Neural progenitor cell (in vitro differentiated cells): ENCODE measurements around the gene MYLK4. TPM values are rescaled to one million over a fixed set of nuclear protein-coding genes. Genes with fewer than 3 reads are reported as not detected.
A peak's percentile ranks its signal among the peaks of the same experiment; 100 is the strongest.

ENCODE experiments used
- DNase-seq: peaks from one replicate; pipeline ENCODE4 v3.0.0-alpha.2; 2016; ENCODE audit warnings: low spot score
- H2AFZ ChIP-seq: fragments of 200-600 bp; sonication (generic); replicated peaks from 2 replicates; pipeline ENCODE4 v1.6.1; 2016; ENCODE audit warnings: antibody characterized with exemption
- H3F3A ChIP-seq: fragments of 200-600 bp; sonication (generic); 2 replicates; pipeline ENCODE4 v1.6.1; 2016; ENCODE audit warnings: antibody characterized with exemption, low read depth
- H3K27ac ChIP-seq: fragments of 200-600 bp; sonication (generic); 2 replicates; pipeline ENCODE4 v1.5.1; 2016; ENCODE audit warnings: mild to moderate bottlenecking
- H3K27me3 ChIP-seq: fragments of 200-600 bp; sonication (generic); 2 replicates; pipeline ENCODE4 v1.6.1; 2016; ENCODE audit warnings: mild to moderate bottlenecking, moderate library complexity
- H3K36me3 ChIP-seq: fragments of 200-600 bp; sonication (generic); 2 replicates; pipeline ENCODE4 v1.5.1; 2016
- H3K4me1 ChIP-seq: fragments of 200-600 bp; sonication (generic); 2 replicates; pipeline ENCODE4 v1.6.1; 2016; ENCODE audit warnings: mixed run types
- H3K4me2 ChIP-seq: fragments of 200-600 bp; sonication (generic); 2 replicates; pipeline ENCODE4 v1.6.1; 2016
- H3K4me3 ChIP-seq: fragments of 200-600 bp; sonication (generic); 2 replicates; pipeline ENCODE4 v1.5.1; 2016
- H3K79me2 ChIP-seq: fragments of 200-600 bp; sonication (generic); 2 replicates; pipeline ENCODE4 v1.6.1; 2016; ENCODE audit warnings: low read depth
- H3K9ac ChIP-seq: fragments of 200-600 bp; sonication (generic); 2 replicates; pipeline ENCODE4 v1.6.1; 2016
- H3K9me3 ChIP-seq: fragments of 200-600 bp; sonication (generic); 2 replicates; pipeline ENCODE4 v1.5.1; 2016; ENCODE audit warnings: low read depth
- H4K20me1 ChIP-seq: fragments of 200-600 bp; sonication (generic); 2 replicates; pipeline ENCODE4 v1.6.1; 2016; ENCODE audit warnings: low read depth
- H3K27ac Mint-ChIP-seq: 3 replicates; pipeline ENCODE4 v1.8.0; 2021; ENCODE audit warnings: mixed read lengths
- H3K27me3 Mint-ChIP-seq: 2 replicates; pipeline ENCODE4 v1.8.0; 2022; ENCODE audit warnings: low read depth, mild to moderate bottlenecking, inconsistent platforms, moderate library complexity, mixed read lengths; ENCODE audit not compliant: insufficient read depth
- H3K36me3 Mint-ChIP-seq: 3 replicates; pipeline ENCODE4 v1.8.0; 2021; ENCODE audit warnings: mixed read lengths
- H3K4me1 Mint-ChIP-seq: 3 replicates; pipeline ENCODE4 v1.8.0; 2021; ENCODE audit warnings: mixed read lengths
- H3K4me3 Mint-ChIP-seq: 3 replicates; pipeline ENCODE4 v1.8.0; 2021; ENCODE audit warnings: mild to moderate bottlenecking, moderate library complexity, mixed read lengths
- H3K9me3 Mint-ChIP-seq: 3 replicates; pipeline ENCODE4 v1.8.0; 2020; ENCODE audit warnings: mixed read lengths
- CTCF ChIP-seq: fragments of 200-600 bp; sonication (generic); IDR thresholded peaks from 2 replicates; pipeline ENCODE4 v1.5.1; 2017; ENCODE audit warnings: antibody characterized with exemption, mild to moderate bottlenecking
- EZH2 ChIP-seq: fragments of 200-600 bp; sonication (generic); IDR thresholded peaks from 2 replicates; pipeline ENCODE4 v1.6.1; 2017; ENCODE audit warnings: antibody characterized with exemption, mild to moderate bottlenecking, moderate library complexity
- EZH2phosphoT487 ChIP-seq: fragments of 200-600 bp; sonication (generic); IDR thresholded peaks from 2 replicates; pipeline ENCODE4 v1.6.1; 2017; ENCODE audit warnings: antibody characterized with exemption
- total RNA-seq: library from RNA; depleted of rRNA; stranded (reverse); fragments of >200 nt; gene quantifications from 2 replicates; pipeline ENCODE4 v1.2.3, GENCODE V29; 2015; ENCODE audit warnings: low replicate concordance

Gene MYLK4
- total RNA-seq, 1 donor from 2014 or later = not detected

GRCh38 chr6:2616811-2617210 is 133.9 kb downstream of the MYLK4 start:
- Mint-ChIP-seq H3K4me3 (no peak overlapping the region), H3K9me3 (peaks cover 4% of the 10 kb centered on the region), H3K4me1 (peaks cover 11% of the 10 kb centered on the region), H3K36me3 (no peaks in the 10 kb centered on the region), H3K27ac (no peak overlapping the region), H3K27me3 (peaks cover 4% of the 10 kb centered on the region)
- H3K27ac ChIP-seq = no peak overlapping the region
- peaks cover 6% of the 10 kb centered on the region for H3F3A ChIP-seq
- H2AFZ ChIP-seq = no peak overlapping the region
- H3K4me1 ChIP-seq = peaks cover 7% of the 10 kb centered on the region
- no peaks in the 10 kb centered on the region for H3K9me3 ChIP-seq
- peak; percentile 60 for DNase-seq
- no peaks in the 10 kb centered on the region for H3K27me3 ChIP-seq
- H3K9ac ChIP-seq = no peak overlapping the region
- TF ChIP-seq EZH2 (no peak), CTCF (no peak), EZH2phosphoT487 (no peak)
- no peaks in the 10 kb centered on the region for H3K36me3 ChIP-seq
- no peak overlapping the region for H3K4me2 ChIP-seq
- H4K20me1 ChIP-seq = no peaks in the 10 kb centered on the region
- H3K4me3 ChIP-seq = no peak overlapping the region
- H3K79me2 ChIP-seq = no peaks in the 10 kb centered on the region

DNA sequence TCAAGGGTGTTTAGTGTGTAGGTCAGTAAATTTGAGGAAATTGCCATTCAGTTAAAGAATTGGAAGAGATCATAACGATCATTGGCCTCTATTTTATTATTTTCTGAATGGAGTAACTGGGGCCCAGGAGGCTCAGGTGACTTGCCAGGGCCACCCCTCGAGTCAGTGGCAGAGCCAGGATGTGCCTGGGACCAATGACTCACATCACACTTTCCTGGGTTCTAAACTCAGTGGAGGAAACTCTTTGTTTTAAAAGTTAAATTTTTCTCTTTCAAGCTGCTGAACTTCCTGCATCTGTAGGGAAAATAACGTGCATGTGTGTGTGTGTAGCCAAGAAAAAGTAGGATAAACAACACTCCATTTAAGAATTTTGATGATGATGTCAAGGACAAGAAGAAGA is 135.5 kb downstream of the MYLK4 start:
- Histone ChIP-seq H3K4me2 (no peak overlapping the region), H3K4me1 (peaks cover 7% of the 10 kb centered on the region), H4K20me1 (no peaks in the 10 kb centered on the region), H3K4me3 (no peak overlapping the region), H3K36me3 (no peaks in the 10 kb centered on the region), H3K79me2 (no peaks in the 10 kb centered on the region), H3K9ac (no peak overlapping the region), H3F3A (peaks cover 6% of the 10 kb centered on the region), H3K27me3 (no peaks in the 10 kb centered on the region), H2AFZ (no peak overlapping the region), H3K27ac (no peak overlapping the region), H3K9me3 (no peaks in the 10 kb centered on the region)
- Mint-ChIP-seq H3K9me3 (peaks cover 4% of the 10 kb centered on the region), H3K36me3 (no peaks in the 10 kb centered on the region), H3K4me1 (peaks cover 11% of the 10 kb centered on the region), H3K27ac (no peak overlapping the region), H3K27me3 (peaks cover 4% of the 10 kb centered on the region), H3K4me3 (no peak overlapping the region)
- no peak for DNase-seq
- no peak for TF ChIP-seq CTCF
- no peak for TF ChIP-seq EZH2phosphoT487
- TF ChIP-seq EZH2 = no peak

- H3K79me2 ChIP-seq = no peaks in the 10 kb centered on the region
- no peak overlapping the region for H3K4me3 Mint-ChIP-seq
- H3K4me2 ChIP-seq = no peak overlapping the region
- no peaks in the 10 kb centered on the region for H3K36me3 ChIP-seq
- H2AFZ ChIP-seq = no peak overlapping the region
- H3K27ac Mint-ChIP-seq = no peak overlapping the region
- peaks cover 4% of the 10 kb centered on the region for H3K27me3 Mint-ChIP-seq
- no peak for DNase-seq
- no peaks in the 10 kb centered on the region for H3K9me3 ChIP-seq
- peaks cover 7% of the 10 kb centered on the region for H3K4me1 ChIP-seq
- H3K36me3 Mint-ChIP-seq = no peaks in the 10 kb centered on the region
- peaks cover 11% of the 10 kb centered on the region for H3K4me1 Mint-ChIP-seq
- H3K27me3 ChIP-seq = no peaks in the 10 kb centered on the region
- H3K27ac ChIP-seq = no peak overlapping the region
- no peak for TF ChIP-seq CTCF
- no peak for TF ChIP-seq EZH2
- no peak for TF ChIP-seq EZH2phosphoT487
- H4K20me1 ChIP-seq = no peaks in the 10 kb centered on the region
- no peak overlapping the region for H3K9ac ChIP-seq
- H3K4me3 ChIP-seq = no peak overlapping the region
- H3F3A ChIP-seq = peaks cover 6% of the 10 kb centered on the region
- H3K9me3 Mint-ChIP-seq = peaks cover 4% of the 10 kb centered on the region
These were observed 135.9 kb downstream of the MYLK4 start for GRCh38 chr6:2614846-2615245.
